Cerebellar nuclear complex (tissue), 1 donor: Measurements from ENCODE around the gene UHMK1.
"Not testable (repeated sequence)": the region's sequence is repeated elsewhere in the genome, so short reads cannot be mapped to it uniquely, and the experiment has no call there.

Source experiments
- DNase-seq, 2 experiments: peaks; one replicate each; lab custom pipeline; 2025; lab: John Stamatoyannopoulos, UW

Gene UHMK1, protein sequence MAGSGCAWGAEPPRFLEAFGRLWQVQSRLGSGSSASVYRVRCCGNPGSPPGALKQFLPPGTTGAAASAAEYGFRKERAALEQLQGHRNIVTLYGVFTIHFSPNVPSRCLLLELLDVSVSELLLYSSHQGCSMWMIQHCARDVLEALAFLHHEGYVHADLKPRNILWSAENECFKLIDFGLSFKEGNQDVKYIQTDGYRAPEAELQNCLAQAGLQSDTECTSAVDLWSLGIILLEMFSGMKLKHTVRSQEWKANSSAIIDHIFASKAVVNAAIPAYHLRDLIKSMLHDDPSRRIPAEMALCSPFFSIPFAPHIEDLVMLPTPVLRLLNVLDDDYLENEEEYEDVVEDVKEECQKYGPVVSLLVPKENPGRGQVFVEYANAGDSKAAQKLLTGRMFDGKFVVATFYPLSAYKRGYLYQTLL

DNA sequence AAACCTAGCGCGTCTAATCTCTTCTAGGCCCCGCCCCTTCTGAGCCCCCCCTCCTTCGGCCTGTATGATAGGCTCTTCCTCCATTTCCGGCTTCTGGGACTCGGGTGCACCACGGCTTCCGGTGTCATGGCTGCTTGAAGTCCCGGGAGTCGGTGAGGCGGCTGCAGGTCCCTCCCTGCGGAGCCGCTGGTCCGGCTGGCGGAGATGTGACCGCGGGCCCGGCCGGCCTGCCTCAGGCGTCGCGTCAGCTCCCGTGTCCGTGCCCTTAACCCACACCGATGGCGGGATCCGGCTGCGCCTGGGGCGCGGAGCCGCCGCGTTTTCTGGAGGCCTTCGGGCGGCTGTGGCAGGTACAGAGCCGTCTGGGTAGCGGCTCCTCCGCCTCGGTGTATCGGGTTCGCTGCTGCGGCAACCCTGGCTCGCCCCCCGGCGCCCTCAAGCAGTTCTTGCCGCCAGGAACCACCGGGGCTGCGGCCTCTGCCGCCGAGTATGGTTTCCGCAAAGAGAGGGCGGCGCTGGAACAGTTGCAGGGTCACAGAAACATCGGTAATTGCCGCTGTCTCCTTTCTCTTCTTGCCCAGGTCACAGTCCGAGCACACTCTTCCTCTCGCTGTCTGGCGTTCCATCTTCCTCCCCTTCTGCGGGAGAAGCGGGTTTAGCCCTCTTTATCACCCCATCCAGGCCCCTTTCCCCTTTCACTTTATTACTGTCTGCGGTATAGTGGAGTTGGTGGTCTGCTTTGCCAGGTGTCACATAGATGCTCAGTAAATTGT, at the start of gene UHMK1:
Gene UHMK1 (plus strand): TSS at position 96 of the 773 bp plus-strand sequence. CDS start 183 bp downstream, at position 279.
- peak; percentile 43 to 63 for DNase-seq

DNA sequence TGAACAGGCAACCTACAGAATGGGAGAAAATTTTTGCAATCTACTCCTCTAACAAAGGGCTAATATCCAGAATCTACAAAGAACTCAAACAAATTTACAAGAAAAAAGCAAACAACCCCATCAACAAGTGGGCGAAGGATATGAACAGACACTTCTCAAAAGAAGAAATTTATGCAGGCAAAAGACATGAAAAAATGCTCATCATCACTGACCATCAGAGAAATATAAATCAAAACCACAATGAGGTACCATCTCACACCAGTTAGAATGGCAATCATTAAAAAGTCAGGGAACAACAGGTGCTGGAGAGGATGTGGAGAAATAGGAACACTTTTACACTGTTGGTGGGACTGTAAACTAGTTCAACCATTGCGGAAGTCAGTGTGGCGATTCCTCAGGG, 43.3 kb upstream of the UHMK1 start:
- DNase-seq: not testable (repeated sequence)

DNA sequence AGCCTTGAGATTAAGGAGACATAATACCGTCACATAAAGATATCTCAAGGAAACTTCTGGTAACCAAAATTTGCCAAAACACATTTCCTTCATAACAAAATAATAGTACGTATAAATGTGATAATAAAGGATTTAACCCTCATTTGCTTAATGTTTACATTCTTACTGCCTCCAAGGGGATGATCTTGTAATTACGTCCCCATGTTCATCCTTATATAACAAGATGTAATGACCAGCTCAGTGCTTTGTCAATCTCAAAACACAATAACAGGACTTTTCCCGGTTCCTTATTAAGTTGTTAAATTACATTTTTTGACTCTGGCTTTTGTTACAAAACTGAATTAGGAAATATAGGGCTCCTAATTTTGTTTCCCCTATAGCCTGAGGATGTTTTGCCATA, 41.3 kb upstream of the UHMK1 start:
- DNase-seq: no peak

DNA sequence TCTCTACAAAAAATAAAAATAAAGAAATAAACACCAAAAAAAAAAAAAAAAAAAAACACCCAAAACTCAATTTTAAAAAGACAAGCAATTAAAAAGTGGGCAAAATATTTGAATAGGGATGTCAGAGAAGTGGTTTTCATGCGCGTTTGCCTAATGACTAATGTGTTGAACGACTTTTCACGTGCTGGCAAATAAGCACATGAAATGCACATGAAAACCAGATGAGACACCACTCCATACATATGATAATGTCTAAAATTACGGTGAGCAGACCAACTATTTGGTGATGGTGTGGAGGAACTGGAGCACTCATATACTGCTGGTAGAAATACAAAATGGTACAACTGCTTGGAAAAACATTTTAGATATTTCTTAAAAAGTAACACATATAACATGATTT, 39.4 kb upstream of the UHMK1 start:
- DNase-seq: no peak

DNA sequence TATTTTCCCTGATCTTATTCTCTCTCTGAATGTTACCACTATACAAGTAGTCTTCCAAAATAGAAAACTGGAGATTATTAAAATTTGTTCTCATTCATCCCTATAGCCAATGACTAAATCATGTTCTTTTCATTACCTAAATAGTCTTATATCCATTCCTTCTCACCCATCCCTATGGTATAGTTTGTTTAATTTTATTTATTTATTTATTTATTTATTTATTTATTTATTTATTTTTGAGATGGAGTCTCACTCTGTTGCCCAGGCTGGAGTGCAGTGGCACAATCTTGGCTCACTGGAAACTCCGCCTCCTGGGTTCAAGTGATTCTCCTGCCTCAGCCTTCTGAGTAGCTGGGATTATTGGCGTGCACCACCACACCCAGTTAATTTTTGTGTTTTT, 35.2 kb upstream of the UHMK1 start:
- not testable (repeated sequence) for DNase-seq

DNA sequence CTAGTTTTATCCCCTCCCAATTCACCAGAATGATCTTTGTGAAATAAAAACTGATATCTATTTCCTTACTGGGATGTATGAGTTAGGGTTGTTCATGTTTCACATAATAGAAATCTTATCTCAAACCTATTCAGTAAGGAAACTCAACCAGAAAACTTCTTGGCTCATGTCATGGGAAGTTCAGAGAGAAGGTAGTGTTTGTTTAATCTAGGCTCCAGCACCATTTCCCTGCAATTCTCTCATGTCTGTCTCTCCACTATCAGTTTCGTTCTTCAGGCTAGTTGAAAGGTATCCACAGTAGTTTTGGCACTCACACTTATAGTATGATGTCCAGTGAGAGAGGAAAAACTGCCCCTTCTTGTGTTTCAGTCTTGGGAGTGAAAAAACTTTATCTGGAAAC, 34.6 kb upstream of the UHMK1 start:
- DNase-seq: no peak

DNA sequence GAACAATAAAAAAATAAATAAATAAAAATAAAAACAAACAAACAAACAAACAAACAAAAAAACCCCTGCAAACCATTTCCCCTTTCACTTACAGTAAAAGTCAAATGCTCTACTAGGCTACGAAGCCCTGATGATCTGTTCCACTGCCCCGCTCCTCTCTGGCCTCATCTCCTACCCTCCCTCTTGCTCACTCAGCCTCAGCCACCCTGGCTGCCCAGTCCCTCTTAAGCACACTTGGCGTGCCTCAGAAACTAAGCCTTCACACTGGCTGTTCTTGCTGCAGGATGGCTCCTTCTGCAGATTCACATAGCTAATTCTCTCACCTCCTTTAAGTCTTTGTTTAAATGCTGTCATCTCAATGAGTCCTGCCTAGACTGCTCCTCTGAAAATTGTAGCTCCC, 30.8 kb upstream of the UHMK1 start:
- DNase-seq: no peak

DNA sequence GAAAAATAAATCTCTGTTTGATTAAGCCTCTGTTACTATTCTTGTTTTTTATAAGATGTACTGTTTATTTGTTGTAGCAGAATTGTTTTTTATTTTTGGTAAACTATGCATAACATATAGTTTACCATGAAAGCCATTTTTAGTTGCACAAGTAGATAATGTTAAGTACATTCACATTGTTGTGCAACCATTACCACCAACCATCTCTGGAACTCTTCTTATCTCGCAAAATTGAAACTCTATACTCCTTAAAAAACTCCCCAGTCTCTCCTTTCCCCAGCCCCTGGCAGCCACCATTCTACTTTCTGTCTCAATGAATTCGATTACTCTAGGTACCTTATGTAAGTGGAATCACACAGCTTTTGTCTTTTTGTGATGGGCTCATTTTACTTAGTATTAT, 27.4 kb upstream of the UHMK1 start:
- DNase-seq: no peak

DNA sequence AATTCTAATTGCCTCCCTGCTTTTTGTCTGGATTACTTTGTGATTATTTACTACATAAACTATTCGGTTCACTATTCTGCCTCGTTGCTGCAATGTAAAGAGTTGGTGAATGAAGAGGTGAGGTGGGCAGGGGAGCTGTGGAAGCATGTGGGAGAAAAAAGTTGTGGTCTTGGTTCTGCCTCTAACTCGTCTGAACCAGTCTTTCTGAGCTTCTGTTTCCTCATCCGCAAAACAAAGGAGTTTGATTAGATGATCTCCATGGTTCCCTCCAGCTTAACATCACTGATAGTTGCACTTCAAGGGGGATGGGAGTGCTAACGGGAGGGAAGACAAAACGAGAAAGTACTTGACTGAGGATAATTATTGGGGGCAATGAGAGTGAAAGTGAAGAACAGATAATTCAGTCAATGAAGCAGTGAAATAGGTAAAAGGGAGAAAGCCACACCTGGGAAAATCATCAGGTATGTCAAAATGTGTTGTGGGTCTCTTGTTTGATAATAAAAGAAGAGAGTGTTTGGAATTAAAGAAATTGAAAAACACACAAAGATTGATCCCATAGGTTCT, 26.2 kb upstream of the UHMK1 start:
- DNase-seq: no peak

DNA sequence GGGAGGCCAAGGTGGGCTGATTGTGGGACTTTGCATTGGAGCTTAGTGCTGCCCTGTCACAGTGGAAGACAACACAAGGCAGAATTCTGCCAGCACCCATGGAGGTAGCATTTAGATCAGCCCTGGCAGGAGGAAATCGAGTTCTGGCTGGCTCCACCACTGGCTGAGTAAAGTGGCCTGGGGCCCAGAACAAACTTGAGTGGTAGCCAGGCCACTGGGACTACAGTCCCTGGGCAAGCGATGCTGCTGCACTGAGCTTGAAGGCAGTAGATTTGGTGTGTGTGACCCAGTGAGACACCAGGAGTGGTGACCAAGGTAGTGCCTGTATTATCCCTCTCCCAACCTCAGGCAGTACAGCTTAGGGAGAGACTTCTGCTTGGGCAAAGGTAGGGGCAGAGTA, 22.5 kb upstream of the UHMK1 start:
- no peak for DNase-seq

DNA sequence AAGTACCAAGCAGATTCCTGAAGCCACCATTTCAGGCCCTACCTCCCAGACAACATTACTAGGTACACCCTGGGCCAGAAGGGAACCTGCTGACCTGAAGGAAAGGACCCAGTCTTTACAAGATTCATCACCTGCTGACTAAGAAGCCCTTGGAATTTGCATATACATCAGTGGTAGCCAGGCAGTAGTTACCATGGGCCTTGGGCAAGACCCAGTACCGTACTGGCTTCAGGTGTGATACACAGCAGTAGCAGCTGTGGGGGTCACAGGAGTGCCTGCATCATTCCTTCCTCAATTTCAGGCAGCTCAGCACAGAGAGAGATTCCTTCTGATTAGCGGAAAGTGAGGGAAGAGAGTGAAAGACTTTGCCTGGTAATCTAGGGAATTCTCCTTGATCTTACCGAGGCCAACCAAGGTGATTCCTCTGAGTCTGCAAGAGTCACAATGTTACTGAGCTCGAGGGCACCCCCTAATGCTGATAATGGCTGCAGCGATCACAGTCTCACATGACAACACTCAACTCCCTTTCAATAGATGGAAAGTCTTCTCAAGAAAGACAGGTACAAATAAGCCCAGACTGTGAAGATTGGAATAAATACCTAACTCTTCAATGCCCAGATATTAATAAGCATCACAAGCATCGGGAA, 22.0 kb upstream of the UHMK1 start:
- no peak for DNase-seq

DNA sequence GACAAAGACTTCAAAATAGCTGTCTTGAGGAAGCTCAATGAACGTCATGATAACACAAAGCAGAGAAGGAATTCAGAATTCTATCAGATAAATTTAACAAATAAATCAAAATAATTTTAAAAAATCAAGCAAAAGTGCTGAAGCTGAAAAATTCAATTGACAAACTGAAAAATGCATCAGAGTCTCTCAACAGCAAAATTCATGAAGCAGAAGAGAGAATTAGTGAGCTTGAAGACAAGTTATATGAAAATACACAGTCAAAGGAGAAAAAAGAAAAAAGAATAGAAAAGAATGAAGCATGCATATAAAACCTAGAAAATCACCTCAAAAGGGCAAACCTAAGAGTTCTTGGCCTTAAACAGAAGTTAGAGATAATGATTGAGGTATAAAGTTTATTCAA, 21.0 kb upstream of the UHMK1 start:
- DNase-seq: no peak

DNA sequence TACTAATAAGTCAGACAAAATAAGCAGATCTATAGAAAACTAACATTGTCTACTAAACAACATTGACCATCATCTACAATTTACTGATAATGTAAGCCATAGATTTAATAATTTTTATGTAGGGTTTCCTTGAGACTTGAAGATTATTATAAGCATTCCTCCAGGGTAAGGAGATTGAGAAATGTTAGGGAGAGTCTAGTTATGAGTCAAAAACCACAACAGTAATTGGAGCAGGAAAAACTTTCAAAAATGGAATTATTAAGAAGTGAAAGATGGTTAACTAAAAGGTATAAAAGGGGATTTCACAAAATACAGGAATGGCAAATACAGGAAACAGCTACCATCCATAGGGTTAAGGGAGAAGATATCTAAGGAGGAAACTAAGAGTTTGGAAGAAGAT, 12.4 kb upstream of the UHMK1 start:
- DNase-seq: no peak

DNA sequence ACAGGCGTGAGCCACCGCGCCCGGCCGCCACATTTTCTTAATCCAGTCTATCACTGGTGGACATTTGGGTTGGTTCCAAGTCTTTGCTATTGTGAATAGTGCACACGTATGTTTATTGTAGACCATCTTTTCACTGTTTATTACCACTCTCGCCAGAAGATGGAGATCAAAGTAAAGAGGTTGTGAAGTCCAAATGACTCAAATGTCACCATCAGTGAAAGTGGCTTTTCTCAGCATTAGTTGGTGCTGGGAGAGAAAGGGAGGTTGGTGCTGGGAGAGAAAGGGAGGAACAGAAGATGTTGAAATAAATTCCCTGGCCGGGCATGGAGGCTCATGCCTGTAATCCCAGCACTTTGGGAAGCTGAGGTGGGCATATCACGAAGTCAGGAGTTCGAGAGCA, 10.4 kb upstream of the UHMK1 start:
- DNase-seq: no peak

DNA sequence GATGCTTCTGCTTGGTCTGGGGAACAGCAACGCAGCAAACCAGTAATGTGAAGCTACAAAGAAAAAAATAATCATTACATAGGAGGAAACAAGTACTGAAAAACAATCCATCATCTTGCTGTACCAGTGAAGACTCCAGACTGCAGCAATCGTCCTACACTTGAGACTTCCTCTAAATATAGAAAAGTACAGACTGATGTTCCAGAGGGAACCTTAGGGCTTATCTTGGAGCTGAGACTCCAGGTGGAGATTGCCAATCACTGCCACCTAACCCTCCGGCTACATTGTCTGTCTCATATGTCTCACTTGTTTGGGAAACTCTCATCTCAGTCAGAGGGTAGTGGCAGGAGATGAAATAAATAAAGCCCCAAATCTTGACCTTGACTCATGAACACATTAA, 9.4 kb upstream of the UHMK1 start:
- no peak for DNase-seq

DNA sequence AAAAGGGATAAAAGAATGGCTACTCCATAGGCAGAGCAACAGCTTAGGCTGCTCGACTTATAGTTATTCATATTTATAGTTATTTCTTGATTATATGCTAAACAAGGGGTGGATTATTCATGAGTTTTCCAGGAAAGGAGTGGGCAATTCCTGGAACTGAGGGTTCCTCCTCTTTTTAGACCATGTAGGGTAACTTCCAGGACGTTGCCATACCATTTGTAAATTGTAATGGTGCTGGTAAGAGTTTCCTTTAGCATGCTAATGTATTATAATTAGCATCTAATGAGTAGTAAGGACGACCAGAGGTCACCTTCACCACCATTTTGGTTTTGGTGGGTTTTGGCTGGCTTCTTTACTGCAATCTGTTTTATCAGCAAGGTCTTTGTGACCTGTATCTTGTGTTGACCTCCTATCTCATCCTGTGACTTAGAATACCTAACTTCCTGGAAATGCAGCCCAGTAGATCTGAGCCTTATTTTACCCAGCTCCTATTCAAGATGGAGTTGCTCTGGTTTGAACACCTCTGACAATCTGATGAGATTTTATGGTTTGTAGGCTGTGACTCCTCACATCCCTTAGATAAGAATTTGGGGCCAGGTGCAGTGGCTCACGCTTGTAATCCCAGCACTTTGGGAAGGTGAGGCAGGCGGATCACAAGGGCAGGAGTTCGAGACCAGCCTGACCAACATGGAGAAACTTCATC, 1.9 kb upstream of the UHMK1 start:
- not testable (repeated sequence) for DNase-seq

DNA sequence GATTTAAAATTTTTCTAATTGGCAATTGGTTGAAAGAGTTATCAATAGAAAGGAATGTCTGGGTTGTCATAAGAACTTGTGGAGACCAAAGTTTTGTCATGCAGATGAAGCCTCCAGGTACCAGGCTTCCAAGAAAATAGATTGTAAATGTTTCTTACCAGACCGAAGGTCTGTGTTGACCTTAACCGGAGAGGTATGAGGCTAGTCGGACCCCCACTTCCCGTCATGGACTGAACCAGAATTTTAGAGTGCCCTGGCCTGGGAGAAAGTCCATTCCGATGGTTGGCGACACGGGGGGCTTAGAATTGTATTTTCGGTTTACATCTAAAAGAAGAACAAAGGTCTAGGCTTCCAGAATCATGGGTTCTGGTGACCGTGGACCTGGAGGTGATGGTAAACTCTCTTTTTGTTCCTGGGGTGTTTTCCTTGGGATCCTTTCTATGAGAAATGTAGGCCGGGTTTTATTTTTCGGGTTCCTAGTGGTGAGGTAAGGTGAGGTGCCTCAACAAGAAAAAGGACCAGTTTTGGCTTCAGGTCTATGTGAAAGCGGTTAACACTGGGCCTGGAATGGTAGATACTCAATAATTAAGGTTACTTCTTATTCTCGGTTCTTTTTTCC, 405 bp upstream of the UHMK1 start:
- DNase-seq: no peak

DNA sequence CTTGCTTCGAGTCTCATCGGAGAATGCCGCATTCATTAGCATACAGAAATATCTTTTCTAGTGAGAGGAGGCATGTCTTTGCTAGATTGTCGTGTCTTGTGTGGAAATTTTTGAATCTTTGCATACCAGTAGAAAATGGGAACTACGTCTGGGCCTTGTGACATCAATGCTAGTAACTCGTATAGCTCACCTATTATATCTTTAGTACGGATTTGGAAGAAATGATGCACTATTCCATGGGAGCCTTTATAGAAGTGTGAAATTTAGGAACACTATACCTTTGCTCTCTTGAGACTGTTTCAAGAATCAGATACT, 835 bp downstream of the UHMK1 start:
- no peak for DNase-seq

DNA sequence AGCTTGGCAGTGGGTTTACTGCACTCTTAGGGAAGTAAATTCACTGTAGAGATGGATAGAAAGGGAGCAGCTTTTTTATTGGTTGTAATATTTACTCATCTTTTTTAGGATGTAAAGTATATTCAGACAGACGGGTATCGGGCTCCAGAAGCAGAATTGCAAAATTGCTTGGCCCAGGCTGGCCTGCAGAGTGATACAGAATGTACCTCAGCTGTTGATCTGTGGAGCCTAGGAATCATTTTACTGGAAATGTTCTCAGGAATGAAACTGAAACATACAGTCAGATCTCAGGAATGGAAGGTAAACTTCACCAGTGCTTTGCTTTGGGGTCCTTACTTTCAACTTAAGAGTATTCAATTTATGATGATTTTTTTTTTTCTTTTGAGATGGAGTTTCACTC, 3.2 kb downstream of the UHMK1 start:
- no peak for DNase-seq

DNA sequence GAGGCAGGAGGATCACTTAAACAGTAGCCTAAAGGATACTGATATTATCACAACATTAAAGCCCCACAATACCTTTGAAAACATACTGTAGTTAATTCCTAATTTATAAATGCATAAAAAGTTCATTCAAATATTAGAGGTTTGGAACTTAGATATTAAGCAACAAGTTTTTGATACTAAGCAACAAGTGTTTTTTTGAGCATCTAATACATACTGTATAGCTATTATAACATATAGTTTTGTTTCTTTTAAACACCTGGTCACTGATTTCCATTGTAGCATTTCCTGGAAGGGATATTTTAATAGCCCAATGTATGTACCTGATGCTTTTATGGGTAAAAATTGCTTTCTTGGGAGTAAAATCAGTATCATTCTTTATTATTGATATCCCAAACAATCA, 4.5 kb downstream of the UHMK1 start:
- no peak for DNase-seq

DNA sequence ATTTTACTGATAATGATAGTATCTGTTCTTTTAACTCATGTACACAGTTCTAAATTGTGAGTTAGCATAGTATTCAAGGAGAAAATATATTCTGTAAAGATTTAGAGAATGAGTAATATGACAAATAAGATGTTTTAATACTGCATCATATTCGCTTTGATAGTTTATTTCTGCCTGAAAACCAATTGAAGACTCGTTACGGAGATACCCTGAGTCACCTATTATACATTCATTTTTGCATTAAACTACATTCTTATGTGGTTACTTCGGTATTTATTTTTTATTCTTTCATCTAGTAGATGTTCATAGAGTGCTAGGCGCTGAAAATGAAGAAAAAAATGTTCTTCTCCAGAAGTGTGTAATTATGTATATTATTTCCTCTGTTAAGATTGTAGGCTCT, 5.3 kb downstream of the UHMK1 start:
- DNase-seq: no peak

DNA sequence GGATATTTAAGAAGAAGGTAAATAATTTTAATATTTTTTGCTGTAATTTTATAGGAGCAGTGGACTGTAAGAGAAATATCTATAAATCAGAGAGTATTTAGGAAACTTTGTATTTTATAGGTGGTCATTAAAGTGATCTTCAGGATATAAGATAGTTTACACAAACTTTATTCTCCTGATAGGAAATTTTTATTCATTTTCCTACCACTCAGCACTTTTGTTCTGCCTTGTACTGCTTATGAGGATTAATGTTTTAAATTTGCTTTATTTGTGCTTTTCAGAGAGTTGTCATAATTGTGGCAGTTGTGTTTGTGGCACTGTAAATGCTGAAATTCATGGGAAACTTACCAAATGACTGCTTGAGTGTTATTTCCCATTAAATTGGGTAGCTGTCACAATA, 29.7 kb downstream of the UHMK1 start:
- DNase-seq: no peak
